Upper lobe of right lung (tissue), 1 donor: ENCODE measurements around the gene TTC28. TPM values are rescaled to one million over a fixed set of nuclear protein-coding genes. Genes with fewer than 3 reads are reported as not detected.

Source experiments
- ATAC-seq: fragments of 200-7000 bp; cut with Tn5 transposase; one replicate; pipeline ENCODE4 v1.9.1; 2020; ENCODE audit warnings: mild to moderate bottlenecking, moderate library complexity
- DNase-seq: peaks from one replicate; pipeline ENCODE4 v3.0.0-alpha.2; 2020
- H3K27ac ChIP-seq: fragments of 200-600 bp; one replicate; pipeline ENCODE4 v1.8.0; 2022
- H3K27me3 ChIP-seq: fragments of 200-600 bp; one replicate; pipeline ENCODE4 v1.8.0; 2022; ENCODE audit warnings: mild to moderate bottlenecking
- H3K36me3 ChIP-seq: fragments of 200-600 bp; one replicate; pipeline ENCODE4 v1.8.0; 2022
- H3K4me1 ChIP-seq: fragments of 200-600 bp; one replicate; pipeline ENCODE4 v1.8.0; 2022
- H3K4me3 ChIP-seq: fragments of 200-600 bp; one replicate; pipeline ENCODE4 v1.8.0; 2022; ENCODE audit warnings: mild to moderate bottlenecking
- H3K9me3 ChIP-seq: fragments of 200-600 bp; one replicate; pipeline ENCODE4 v1.8.0; 2022
- CTCF ChIP-seq: fragments of 200-600 bp; IDR thresholded peaks from one replicate; pipeline ENCODE4 v1.8.0; 2022; ENCODE audit warnings: antibody characterized with exemption
- intact Hi-C: fragments of 100-400 bp; cut with DNase I; formaldehyde crosslinking; loops from one replicate; pipeline ENCODE4 v1.11.0; 2022
- total RNA-seq: library from RNA; stranded (reverse); fragmentation: NEBNext Ultra II Directional; extraction: Animal tissue kit (Norgen Biotek cat#: 25700); gene quantifications from one replicate; pipeline ENCODE4 v1.2.1, GENCODE V29; 2021
- donor health status: DM: no; HTN: yes; CAD: no; lungs with severe emphysema.

TTC28 gene
- total RNA-seq, 1 donor from 2014 or later = 48.7 TPM

GRCh38 chr22:27992294-27993165 lies 687.1 kb downstream of the TTC28 start:
- Histone ChIP-seq H3K4me3 (no peak overlapping the region), H3K36me3 (peaks cover 36% of the 10 kb centered on the region), H3K9me3 (no peaks in the 10 kb centered on the region), H3K27ac (no peak overlapping the region), H3K27me3 (no peaks in the 10 kb centered on the region), H3K4me1 (no peaks in the 10 kb centered on the region)
- no peak for DNase-seq
- no peak for TF ChIP-seq CTCF
- ATAC-seq = no peak
- intact Hi-C loops = no loop called here

- Histone ChIP-seq H3K36me3 (peaks cover 40% of the 10 kb centered on the region), H3K9me3 (no peaks in the 10 kb centered on the region), H3K27ac (no peak overlapping the region), H3K4me3 (no peak overlapping the region), H3K27me3 (no peaks in the 10 kb centered on the region), H3K4me1 (no peaks in the 10 kb centered on the region)
- DNase-seq = no peak
- TF ChIP-seq CTCF = no peak
- intact Hi-C loops = no loop called here
- no peak for ATAC-seq
These were observed 687.9 kb downstream of the TTC28 start for GRCh38 chr22:27991586-27992293.

- Histone ChIP-seq H3K27ac (no peak overlapping the region), H3K4me3 (no peak overlapping the region), H3K9me3 (no peaks in the 10 kb centered on the region), H3K4me1 (no peaks in the 10 kb centered on the region), H3K36me3 (peaks cover 47% of the 10 kb centered on the region), H3K27me3 (no peaks in the 10 kb centered on the region)
- TF ChIP-seq CTCF = peak; percentile 51
- intact Hi-C loops = no loop called here
- DNase-seq = no peak
- ATAC-seq = peak; percentile 53
These were observed 688.8 kb downstream of the TTC28 start for GRCh38 chr22:27990879-27991278.

- H3K9me3 ChIP-seq = no peaks in the 10 kb centered on the region
- H3K4me1 ChIP-seq = no peaks in the 10 kb centered on the region
- TF ChIP-seq CTCF = no peak
- H3K27me3 ChIP-seq = no peaks in the 10 kb centered on the region
- no peak for ATAC-seq
- H3K27ac ChIP-seq = no peak overlapping the region
- no peak overlapping the region for H3K4me3 ChIP-seq
- DNase-seq = no peak
- intact Hi-C loops = no loop called here
- peaks cover 50% of the 10 kb centered on the region for H3K36me3 ChIP-seq
These were observed 689.2 kb downstream of the TTC28 start for GRCh38 chr22:27990451-27990840.

- Histone ChIP-seq H3K27ac (no peak overlapping the region), H3K4me3 (no peak overlapping the region), H3K27me3 (no peaks in the 10 kb centered on the region), H3K36me3 (peaks cover 51% of the 10 kb centered on the region), H3K4me1 (no peaks in the 10 kb centered on the region), H3K9me3 (no peaks in the 10 kb centered on the region)
- intact Hi-C loops = no loop called here
- ATAC-seq (no peak), DNase-seq (no peak)
- no peak for TF ChIP-seq CTCF
These were observed 689.7 kb downstream of the TTC28 start for GRCh38 chr22:27989758-27990450.
